LHCN-M2 (cell line): ENCODE data around the gene TMEM179. TPM values are rescaled to one million over a fixed set of nuclear protein-coding genes. Genes with fewer than 3 reads are reported as not detected.

Source experiments
- DNase-seq: peaks from one replicate; pipeline ENCODE4 v3.0.0-alpha.2; 2012; ENCODE audit warnings: low read depth
- total RNA-seq: library from RNA; depleted of rRNA; stranded (reverse); fragments of >200 nt; gene quantifications from 2 replicates; pipeline ENCODE4 v1.2.3, GENCODE V29; 2014

Gene TMEM179
- total RNA-seq, 1 experiment from 2014 or later = not detected

- no peak for DNase-seq
Observed at GRCh38 chr14:104557086-104557485, 47.5 kb downstream of the TMEM179 start.

- no peak for DNase-seq
Observed at GRCh38 chr14:104556256-104557021, 48.1 kb downstream of the TMEM179 start.

- DNase-seq = no peak
Observed at GRCh38 chr14:104555430-104556255, 48.9 kb downstream of the TMEM179 start.

- no peak for DNase-seq
Observed at GRCh38 chr14:104554608-104555429, 49.8 kb downstream of the TMEM179 start.

- no peak for DNase-seq
Observed at GRCh38 chr14:104554088-104554607, 50.4 kb downstream of the TMEM179 start.

- no peak for DNase-seq
Observed at GRCh38 chr14:104553166-104554087, 51.1 kb downstream of the TMEM179 start.

- no peak for DNase-seq
Observed at GRCh38 chr14:104552738-104553125, 51.8 kb downstream of the TMEM179 start.

- no peak for DNase-seq
Observed at GRCh38 chr14:104551851-104552737, 52.5 kb downstream of the TMEM179 start.

- no peak for DNase-seq
Observed at GRCh38 chr14:104550861-104551728, 53.5 kb downstream of the TMEM179 start.

GRCh38 chr14:104550340-104550860 is 54.2 kb downstream of the TMEM179 start:
- no peak for DNase-seq

- no peak for DNase-seq
Observed at GRCh38 chr14:104549536-104550339, 54.8 kb downstream of the TMEM179 start.

GRCh38 chr14:104548802-104549535 is 55.6 kb downstream of the TMEM179 start:
- no peak for DNase-seq

- DNase-seq = no peak
Observed at GRCh38 chr14:104547998-104548700, 56.4 kb downstream of the TMEM179 start.

- DNase-seq = no peak
Observed at GRCh38 chr14:104547310-104547997, 57.1 kb downstream of the TMEM179 start.

GRCh38 chr14:104546591-104547309 is 57.8 kb downstream of the TMEM179 start:
- DNase-seq = no peak
